PC-9 (cell line): Measurements from ENCODE around the gene EVPL.

Experiments
- EZH2 ChIP-seq: fragments of 200-600 bp; sonication (generic); IDR thresholded peaks from 2 replicates; pipeline ENCODE4 v1.8.0; 2017; ENCODE audit warnings: antibody characterized with exemption, low read depth
- TF ChIP-seq, protein P1 (sequence below): fragments of 200-600 bp; sonication (generic); conservative IDR thresholded peaks from 2 replicates; pipeline ENCODE4 v1.6.1; 2017; ENCODE audit warnings: mixed run types, antibody characterized with exemption, mild to moderate bottlenecking, moderate library complexity

DNA sequence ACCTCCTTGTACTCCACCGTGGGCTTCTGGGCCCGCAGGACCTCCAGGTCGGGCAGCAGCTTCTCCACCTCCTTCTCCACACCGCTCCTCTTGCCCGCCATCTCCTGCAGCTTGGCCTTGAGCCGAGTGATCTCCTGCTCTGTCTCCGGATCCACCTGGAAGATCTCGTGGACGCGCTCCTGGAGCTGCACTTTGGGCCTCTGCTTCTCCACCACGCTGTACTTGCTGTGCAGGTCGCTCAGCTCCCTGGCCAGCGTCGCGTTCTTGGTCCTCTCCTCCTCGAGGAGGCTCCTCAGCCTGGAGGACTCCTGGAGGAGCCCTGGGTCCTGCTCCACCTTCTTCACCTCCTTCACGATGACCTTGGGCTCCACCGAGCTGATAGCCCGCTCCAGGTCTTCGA is 17.7 kb downstream of the EVPL start:
- TF ChIP-seq, protein P1, sequence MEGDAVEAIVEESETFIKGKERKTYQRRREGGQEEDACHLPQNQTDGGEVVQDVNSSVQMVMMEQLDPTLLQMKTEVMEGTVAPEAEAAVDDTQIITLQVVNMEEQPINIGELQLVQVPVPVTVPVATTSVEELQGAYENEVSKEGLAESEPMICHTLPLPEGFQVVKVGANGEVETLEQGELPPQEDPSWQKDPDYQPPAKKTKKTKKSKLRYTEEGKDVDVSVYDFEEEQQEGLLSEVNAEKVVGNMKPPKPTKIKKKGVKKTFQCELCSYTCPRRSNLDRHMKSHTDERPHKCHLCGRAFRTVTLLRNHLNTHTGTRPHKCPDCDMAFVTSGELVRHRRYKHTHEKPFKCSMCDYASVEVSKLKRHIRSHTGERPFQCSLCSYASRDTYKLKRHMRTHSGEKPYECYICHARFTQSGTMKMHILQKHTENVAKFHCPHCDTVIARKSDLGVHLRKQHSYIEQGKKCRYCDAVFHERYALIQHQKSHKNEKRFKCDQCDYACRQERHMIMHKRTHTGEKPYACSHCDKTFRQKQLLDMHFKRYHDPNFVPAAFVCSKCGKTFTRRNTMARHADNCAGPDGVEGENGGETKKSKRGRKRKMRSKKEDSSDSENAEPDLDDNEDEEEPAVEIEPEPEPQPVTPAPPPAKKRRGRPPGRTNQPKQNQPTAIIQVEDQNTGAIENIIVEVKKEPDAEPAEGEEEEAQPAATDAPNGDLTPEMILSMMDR, result no peak
- TF ChIP-seq EZH2, result no peak
